Endometrial microvascular endothelial cells (primary cell): ENCODE data around the gene NSL1. TPM values are rescaled to one million over a fixed set of nuclear protein-coding genes. Genes with fewer than 3 reads are reported as not detected.
"Not testable (repeated sequence)": the region's sequence is repeated elsewhere in the genome, so short reads cannot be mapped to it uniquely, and the experiment has no call there.

Source experiments
- in situ Hi-C: cut with HindIII; loops from 2 replicates; pipeline ENCODE4 v1.10.0; 2017; ENCODE audit warnings: low sequenced_read_pairs, low pct_unique_long_range_greater_than_20kb; ENCODE audit errors: inconsistent ontology term
- total RNA-seq: library from RNA; depleted of rRNA; stranded (reverse); fragments of >200 nt; gene quantifications from one replicate; pipeline ENCODE4 v1.2.3, GENCODE V29; 2015; ENCODE audit errors: inconsistent ontology term

Gene NSL1, protein sequence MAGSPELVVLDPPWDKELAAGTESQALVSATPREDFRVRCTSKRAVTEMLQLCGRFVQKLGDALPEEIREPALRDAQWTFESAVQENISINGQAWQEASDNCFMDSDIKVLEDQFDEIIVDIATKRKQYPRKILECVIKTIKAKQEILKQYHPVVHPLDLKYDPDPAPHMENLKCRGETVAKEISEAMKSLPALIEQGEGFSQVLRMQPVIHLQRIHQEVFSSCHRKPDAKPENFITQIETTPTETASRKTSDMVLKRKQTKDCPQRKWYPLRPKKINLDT
- 29.1 TPM for total RNA-seq

GRCh38 chr1:212791676-212792395 lies at the start of gene NSL1, which contains the start of gene TATDN3:
Gene NSL1 (minus strand): TSS chr1:212791777. CDS start chr1:212791763, 14 bp downstream.
Gene TATDN3 (plus strand): TSS chr1:212791894. CDS start chr1:212791922, 28 bp downstream.
- in situ Hi-C loops = no loop called here

GRCh38 chr1:212838145-212838544 lies 46.6 kb upstream of the NSL1 start:
- in situ Hi-C loops = no loop called here

DNA sequence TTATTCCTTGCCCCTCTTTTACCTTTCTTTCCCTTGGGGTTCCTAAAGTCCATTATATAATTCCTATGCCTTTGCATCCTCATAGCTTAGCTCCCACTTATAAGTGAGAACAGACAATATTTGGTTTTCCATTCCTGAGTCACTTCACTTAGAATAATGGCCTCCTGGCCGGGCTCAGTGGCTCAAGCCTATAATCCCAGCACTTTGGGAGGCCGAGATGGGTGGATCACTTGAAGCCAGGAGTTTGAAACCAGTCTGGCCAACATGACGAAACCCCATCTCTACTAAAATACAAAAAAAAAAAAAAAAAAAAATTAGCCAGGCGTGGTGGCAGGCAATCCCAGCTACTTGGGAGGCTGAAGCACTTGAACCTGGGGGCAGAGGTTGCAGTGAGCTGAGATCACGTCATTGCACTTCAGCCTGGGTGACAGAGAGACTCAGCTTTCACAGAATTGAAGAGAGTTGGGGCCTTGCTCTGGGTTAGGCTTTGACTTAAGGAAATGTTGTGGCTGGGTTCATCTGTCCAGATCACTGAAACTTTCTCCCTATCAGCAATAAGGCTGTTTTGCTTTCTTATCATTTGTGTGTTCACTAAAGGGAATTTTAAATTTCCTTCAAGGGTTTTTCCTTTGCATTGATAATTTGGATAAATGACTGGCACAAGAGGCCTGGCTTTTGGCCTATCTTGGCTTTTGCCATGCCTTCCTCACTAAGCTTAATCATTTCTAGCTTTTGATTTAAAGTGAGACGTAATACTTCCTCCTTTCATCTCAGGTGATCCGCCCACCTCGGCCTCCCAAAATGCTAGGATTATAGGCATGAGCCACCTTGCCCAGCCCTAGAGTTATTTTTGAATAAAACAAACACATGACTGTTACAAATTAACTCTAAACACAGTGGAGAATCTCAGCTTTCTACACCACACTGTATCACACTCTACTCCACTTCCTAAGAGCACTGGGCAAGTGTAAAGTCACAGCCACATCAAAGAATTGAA lies 41.9 kb upstream of the NSL1 start:
- in situ Hi-C loops = not testable (repeated sequence)

- in situ Hi-C loops = no loop called here
Observed at GRCh38 chr1:212828395-212828794, 36.8 kb upstream of the NSL1 start.

DNA sequence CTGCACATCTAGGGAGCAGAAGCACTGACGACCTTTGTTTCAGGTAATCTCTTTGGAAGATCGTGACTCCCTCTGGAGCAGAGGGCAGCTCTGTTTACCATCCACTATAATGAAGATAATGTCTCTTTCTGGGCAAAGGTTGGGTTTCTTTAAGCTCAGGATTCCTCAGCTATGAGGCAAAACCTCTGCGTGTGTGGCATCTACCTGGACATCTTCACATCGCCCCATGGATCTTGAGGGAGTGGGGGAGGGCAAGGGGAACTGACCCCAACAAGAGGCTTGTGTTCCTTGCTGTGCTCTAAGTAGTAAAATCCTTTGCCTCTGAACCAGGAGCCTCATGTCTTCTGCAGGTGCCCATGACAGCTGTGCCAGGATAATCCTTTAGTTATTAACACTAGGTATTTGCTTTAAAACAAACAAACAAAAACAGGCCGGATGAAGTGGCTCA lies 36.3 kb upstream of the NSL1 start:
- in situ Hi-C loops = no loop called here

DNA sequence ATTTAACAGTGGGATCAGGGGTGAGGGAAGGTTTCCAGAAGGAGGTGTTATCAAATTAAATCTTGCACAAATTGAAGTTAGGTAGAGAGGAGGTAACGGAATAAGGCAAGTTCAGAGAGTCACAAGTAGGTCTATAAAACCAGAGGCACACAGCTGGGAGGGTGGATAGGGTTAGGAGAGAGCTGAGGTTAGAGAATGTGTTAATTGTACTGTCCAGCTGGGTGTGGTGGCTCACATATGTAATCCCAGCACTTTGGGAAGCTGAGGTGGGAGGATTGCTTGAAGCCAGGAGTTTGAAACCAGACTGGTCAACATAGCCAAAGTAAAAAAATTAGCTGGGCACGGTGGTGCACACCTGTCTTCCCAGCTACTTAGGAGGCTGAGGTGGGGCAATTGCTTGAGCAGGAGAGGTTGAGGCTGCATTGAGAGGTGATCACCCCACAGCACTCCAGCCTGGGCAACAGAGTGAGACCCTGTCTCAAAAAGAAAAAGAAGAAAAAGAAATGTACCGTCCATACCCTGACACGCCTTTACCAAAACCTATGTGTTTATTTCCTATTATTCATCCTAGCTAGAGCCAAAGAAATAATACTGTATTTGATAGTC lies 35.7 kb upstream of the NSL1 start:
- in situ Hi-C loops = no loop called here

GRCh38 chr1:212825798-212826452 lies 34.3 kb upstream of the NSL1 start:
- in situ Hi-C loops = no loop called here

GRCh38 chr1:212824201-212824600 lies 32.6 kb upstream of the NSL1 start:
- in situ Hi-C loops = no loop called here

- in situ Hi-C loops = no loop called here
Observed at GRCh38 chr1:212822956-212823355, 31.4 kb upstream of the NSL1 start.

GRCh38 chr1:212820969-212821368 lies 29.4 kb upstream of the NSL1 start:
- in situ Hi-C loops = no loop called here

GRCh38 chr1:212819726-212820125 lies 28.1 kb upstream of the NSL1 start:
- in situ Hi-C loops = no loop called here

- in situ Hi-C loops = no loop called here
Observed at GRCh38 chr1:212816567-212817278, 25.1 kb upstream of the NSL1 start.

DNA sequence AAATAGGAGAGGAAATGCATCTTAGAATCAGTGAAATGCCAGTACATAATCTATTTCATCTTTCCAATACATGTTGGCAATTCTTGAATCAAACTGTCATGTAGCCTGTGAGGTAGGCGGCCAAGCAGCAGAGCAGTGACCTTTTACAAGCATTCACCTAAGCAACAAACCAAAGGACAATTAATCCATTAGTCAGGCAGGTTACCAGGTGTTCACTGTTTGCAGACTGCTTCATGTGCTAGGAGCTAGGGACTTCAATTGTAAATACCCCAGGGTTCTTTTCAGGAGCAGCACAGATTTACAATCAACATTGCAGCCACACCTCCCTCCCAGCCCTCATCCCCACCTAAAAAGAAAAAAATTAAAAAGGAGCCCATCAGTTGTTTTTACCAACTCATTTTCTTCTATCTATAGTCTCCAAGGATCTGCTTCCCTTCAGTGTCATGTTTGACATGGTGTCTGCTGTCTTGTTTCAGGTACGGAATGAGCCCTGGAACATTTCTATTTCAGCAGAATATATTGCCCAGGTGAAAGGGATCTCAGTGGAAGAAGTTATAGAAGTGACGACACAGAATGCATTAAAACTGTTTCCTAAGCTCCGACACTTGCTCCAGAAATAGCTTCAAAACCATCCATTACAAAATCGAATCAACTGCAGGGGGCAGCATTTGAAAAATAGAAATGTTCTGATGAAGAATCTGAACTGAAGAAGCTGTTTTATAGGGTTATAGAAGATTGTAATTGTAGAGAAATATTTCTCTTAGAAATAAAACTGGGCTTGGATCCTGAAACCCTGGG lies 23.2 kb upstream of the NSL1 start:
- in situ Hi-C loops = no loop called here

- in situ Hi-C loops = no loop called here
Observed at GRCh38 chr1:212805767-212806166, 14.2 kb upstream of the NSL1 start.

DNA sequence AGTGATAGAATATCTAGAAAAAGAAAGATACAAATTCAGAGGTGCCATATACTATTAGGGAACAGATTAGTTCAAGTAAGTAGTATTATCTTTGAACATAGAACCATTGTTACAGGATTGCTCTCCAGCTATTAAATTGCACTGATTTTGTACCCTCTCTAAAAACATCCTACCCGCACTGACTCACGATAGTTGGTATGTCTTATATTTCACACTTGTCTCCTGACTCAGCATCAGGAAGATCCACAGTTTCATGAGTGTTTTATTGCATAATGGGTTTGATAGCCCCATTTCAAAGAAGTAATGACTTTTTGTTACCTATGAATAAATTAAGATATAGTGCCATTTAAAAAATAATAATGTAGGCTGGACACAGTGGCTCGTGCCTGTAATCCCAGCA lies 6.1 kb upstream of the NSL1 start:
- in situ Hi-C loops = no loop called here

DNA sequence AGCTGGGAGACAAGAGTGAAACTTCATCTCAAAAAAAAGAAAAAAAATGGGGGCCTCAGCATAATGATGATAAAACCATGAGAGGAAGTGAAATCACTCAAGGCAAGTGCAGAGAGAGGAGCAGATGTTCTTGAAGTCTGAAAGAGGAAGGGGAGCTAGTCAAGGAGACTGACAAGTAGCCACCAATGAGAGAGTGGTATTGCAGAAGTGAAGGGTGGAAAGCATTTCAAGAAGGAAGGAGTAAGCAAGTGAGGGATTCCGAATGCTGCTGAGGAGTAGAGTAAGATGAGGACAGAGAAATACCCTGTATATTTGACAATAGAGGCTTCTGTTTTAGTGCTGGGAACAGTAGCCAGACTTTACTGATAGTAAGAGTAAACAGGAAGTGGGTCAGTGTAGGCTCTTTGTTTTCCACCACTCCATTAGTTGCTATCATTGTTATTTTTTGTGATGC lies 3.0 kb upstream of the NSL1 start:
- in situ Hi-C loops = no loop called here

- in situ Hi-C loops = no loop called here
Observed at GRCh38 chr1:212792396-212792908, 875 bp upstream of the NSL1 start.
